ENCODE measurements around the gene WBP1. TPM values are rescaled to one million over a fixed set of nuclear protein-coding genes. Genes with fewer than 3 reads are reported as not detected.
A peak's percentile ranks its signal among the peaks of the same experiment; 100 is the strongest.

The WBP1 gene
- total RNA-seq (2022) (53.4 and 54.8 TPM in 2 replicates), Bru-seq, nascent RNA (percentile 78 among the genes with signal in this experiment), BruChase-seq, experiment 1, labeled RNA remaining after a 2-hour chase (percentile 71 among the genes with signal in this experiment), BruChase-seq, experiment 2, labeled RNA remaining after a 6-hour chase (percentile 85 among the genes with signal in this experiment)
- long read RNA-seq, transcript WBP1-201 (4 exons, 1,294 nt) = major isoform, 20 of 48 reads
- long read RNA-seq, transcript WBP1-208 (4 exons, 765 nt) = minor isoform, 16 of 48 reads
- long read RNA-seq, partial matches to known transcripts = 1 of 48 reads
- long read RNA-seq, other reads (novel, unspliced or antisense) = 10 of 48 reads

DNA sequence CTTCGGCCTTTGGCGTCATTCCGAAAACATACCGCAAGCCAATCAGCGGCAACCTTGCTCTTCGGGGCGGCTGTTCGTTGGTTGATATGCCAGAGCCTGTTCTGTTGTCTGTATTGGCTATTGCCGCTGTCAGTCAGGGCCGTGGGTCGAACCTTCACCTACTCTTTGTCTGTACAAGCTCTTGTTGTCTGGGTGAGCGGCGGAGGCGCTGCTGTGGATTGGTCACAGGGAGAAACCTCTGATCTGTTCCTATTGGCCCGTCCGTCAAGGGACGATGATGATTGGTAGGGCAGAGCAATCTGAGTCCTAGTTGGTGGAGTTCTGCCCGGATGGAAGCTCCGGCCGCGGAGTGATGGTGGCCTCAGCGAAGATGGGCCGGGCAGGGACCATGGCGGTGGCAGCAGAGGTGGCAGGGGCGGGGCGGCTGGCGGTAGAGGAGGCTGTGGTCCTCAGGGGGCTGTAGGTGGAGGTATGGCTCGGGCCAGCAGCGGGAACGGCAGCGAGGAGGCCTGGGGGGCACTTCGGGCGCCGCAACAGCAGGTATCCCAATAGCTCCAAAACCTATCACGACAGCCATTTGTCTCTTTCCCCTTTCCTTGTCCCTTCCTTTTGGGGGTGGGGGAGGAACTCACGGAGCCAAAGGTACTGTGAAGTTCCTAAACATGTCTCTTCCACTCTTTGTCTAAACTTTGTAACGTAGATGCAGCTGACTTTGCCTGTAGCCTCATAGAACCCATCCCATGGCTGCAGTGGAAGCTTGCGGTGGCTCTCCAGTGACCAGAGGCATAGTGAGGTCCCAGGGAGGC is at the start of gene WBP1:
WBP1 (plus strand) TSS at position 307 of the 806 bp plus-strand sequence; CDS start at position 472, 165 bp downstream.
- Histone ChIP-seq H3K36me3 (ENCODE audit: control insufficient read depth, insufficient read depth, low read length) (peaks cover 4% of the 10 kb centered on the region), H3K9me3 (no peaks in the 10 kb centered on the region), H3K4me3 (ENCODE audit: low read depth, low read length) (peak within 1 kb of the TSS; percentile 65), H3K27me3 (replicated peaks; ENCODE audit: control insufficient read depth, insufficient read depth, low read length) (no peaks in the 10 kb centered on the region), H3K4me1 (peaks cover 10% of the 10 kb centered on the region; the same call in 1 of the 2 replicates)
- CTCF ChIA-PET = interaction anchor here (0.5 to 1.6 kb wide), 9 partner anchors 8 to 67 kb away, joined by 3 to 8 read pairs (median 6); partner anchors contain the start of genes C2orf81, CCDC142, MRPL53 and TTC31
- peaks cover 42% of the 10 kb centered on the region for H3K4me1 Mint-ChIP-seq (ENCODE audit: low read depth, unreplicated experiment)
- POLR2A ChIA-PET = interaction anchor here (0.7 to 2.7 kb wide), 11 partner anchors 9 to 630 kb away, joined by 3 to 24 read pairs (median 5); partner anchors contain the start of genes AUP1, HTRA2, MRPL53 and STAMBP
- H3K9me3 Mint-ChIP-seq (ENCODE audit: unreplicated experiment) = no peaks in the 10 kb centered on the region
- intact Hi-C loops (cut with micrococcal nuclease; ENCODE audit: unreplicated experiment) = loop anchor here (1.0 to 2.0 kb wide), 5 partner anchors 8 to 48 kb away; partner anchors contain the start of genes MRPL53, PCGF1 and TTC31
- BruUV-seq (replicated peaks) = TSS peak; percentile 58
- H3K27ac Mint-ChIP-seq (ENCODE audit: unreplicated experiment) = peak within 1 kb of the TSS; percentile 74
- TF ChIP-seq, protein P1, sequence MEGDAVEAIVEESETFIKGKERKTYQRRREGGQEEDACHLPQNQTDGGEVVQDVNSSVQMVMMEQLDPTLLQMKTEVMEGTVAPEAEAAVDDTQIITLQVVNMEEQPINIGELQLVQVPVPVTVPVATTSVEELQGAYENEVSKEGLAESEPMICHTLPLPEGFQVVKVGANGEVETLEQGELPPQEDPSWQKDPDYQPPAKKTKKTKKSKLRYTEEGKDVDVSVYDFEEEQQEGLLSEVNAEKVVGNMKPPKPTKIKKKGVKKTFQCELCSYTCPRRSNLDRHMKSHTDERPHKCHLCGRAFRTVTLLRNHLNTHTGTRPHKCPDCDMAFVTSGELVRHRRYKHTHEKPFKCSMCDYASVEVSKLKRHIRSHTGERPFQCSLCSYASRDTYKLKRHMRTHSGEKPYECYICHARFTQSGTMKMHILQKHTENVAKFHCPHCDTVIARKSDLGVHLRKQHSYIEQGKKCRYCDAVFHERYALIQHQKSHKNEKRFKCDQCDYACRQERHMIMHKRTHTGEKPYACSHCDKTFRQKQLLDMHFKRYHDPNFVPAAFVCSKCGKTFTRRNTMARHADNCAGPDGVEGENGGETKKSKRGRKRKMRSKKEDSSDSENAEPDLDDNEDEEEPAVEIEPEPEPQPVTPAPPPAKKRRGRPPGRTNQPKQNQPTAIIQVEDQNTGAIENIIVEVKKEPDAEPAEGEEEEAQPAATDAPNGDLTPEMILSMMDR (IDR thresholded peaks at IDR 0.05; ENCODE audit: insufficient read depth in 1 of 2, low read depth in 1 of 2, low read length in 1 of 2, severe bottlenecking in 1 of 2, unreplicated experiment in 1 of 2) = no peak
- peak within 1 kb of the TSS; percentile 95 for H3K4me3 Mint-ChIP-seq (ENCODE audit: unreplicated experiment)
- H3K27me3 Mint-ChIP-seq (ENCODE audit: insufficient read depth, unreplicated experiment) = no peaks in the 10 kb centered on the region
- H3K36me3 Mint-ChIP-seq (ENCODE audit: insufficient read depth, unreplicated experiment) = peaks cover 69% of the 10 kb centered on the region
- peak; percentile 100 for DNase-seq

DNA sequence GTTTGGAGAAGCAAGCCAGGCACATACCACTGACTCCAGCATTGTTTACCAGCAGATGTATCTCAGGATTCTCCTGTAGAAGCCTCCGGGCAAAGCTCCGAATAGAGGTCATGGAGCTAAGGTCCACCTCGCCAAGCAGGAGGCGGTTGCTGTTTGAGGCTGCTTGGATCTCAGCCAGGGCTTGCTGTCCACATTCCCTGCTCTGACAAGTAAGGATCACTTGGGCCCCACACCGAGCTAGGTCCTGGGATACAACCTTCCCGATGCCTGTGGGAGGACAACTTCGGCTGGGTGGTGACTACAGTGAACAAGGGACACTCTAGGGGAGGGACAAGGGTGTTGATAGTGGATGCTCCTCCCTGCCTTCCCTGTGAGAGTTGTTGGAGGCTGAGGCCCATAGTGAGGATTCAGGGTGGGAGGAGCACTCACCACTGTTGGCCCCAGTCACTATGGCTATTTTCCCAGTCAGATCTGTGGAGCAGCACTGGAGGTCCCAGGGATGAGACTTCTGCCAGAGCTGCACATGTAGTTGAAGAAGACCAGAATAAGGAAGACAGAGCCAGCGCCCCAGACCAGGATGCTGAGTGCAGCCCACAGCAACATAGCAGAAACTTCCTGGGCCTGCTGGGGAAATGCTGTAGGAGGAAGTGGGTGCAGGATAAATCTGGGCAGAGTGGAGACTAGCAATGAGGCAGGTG is 45.1 kb upstream of the WBP1 start:
- Histone ChIP-seq H3K27me3 (replicated peaks; ENCODE audit: control insufficient read depth, insufficient read depth, low read length) (no peaks in the 10 kb centered on the region), H3K4me3 (ENCODE audit: low read depth, low read length) (no peak overlapping the region), H3K4me1 (no peaks in the 10 kb centered on the region), H3K36me3 (ENCODE audit: control insufficient read depth, insufficient read depth, low read length) (no peaks in the 10 kb centered on the region), H3K9me3 (no peaks in the 10 kb centered on the region)
- POLR2A ChIA-PET = no interaction called here
- TF ChIP-seq, protein P1 (IDR thresholded peaks at IDR 0.05; ENCODE audit: insufficient read depth in 1 of 2, low read depth in 1 of 2, low read length in 1 of 2, severe bottlenecking in 1 of 2, unreplicated experiment in 1 of 2) = no peak
- Mint-ChIP-seq H3K4me1 (ENCODE audit: low read depth, unreplicated experiment) (no peaks in the 10 kb centered on the region), H3K9me3 (ENCODE audit: unreplicated experiment) (no peaks in the 10 kb centered on the region), H3K27ac (ENCODE audit: unreplicated experiment) (no peak overlapping the region), H3K27me3 (ENCODE audit: insufficient read depth, unreplicated experiment) (peaks cover 15% of the 10 kb centered on the region), H3K36me3 (ENCODE audit: insufficient read depth, unreplicated experiment) (peaks cover 4% of the 10 kb centered on the region), H3K4me3 (ENCODE audit: unreplicated experiment) (no peak overlapping the region)
- BruUV-seq (replicated peaks) = no TSS peak
- CTCF ChIA-PET = interaction anchor here (0.9 kb wide), 1 partner anchor 11 kb away, joined by 3 read pairs; no protein-coding TSS in a partner anchor
- intact Hi-C loops (cut with micrococcal nuclease; ENCODE audit: unreplicated experiment) = no loop called here
- no peak for DNase-seq

DNA sequence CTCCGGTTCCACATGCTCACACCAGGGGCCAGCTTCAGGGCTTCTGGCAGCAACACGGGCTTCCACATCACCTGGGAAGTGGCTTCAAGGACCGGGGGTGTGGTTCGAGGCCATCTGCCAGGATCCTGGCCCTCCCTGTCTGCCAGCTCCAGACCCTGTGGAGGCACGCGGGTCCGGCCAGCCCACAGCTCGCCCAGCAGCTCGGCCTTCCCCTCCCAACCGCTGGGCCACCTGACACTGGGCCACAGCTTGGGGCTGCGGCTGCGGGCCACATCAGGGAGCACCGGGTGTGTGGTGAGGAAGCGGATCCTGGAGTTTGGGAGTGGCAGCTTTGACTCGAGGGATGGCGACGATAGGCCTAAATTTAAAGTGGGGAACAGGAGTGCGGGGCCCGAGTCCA is 43.8 kb upstream of the WBP1 start:
- Mint-ChIP-seq H3K9me3 (ENCODE audit: unreplicated experiment) (no peaks in the 10 kb centered on the region), H3K36me3 (ENCODE audit: insufficient read depth, unreplicated experiment) (no peaks in the 10 kb centered on the region), H3K4me3 (ENCODE audit: unreplicated experiment) (no peak overlapping the region), H3K27me3 (ENCODE audit: insufficient read depth, unreplicated experiment) (peaks cover 11% of the 10 kb centered on the region), H3K27ac (ENCODE audit: unreplicated experiment) (no peak overlapping the region), H3K4me1 (ENCODE audit: low read depth, unreplicated experiment) (no peaks in the 10 kb centered on the region)
- DNase-seq = no peak
- TF ChIP-seq, protein P1 (IDR thresholded peaks at IDR 0.05; ENCODE audit: insufficient read depth in 1 of 2, low read depth in 1 of 2, low read length in 1 of 2, severe bottlenecking in 1 of 2, unreplicated experiment in 1 of 2) = no peak
- POLR2A ChIA-PET = no interaction called here
- H3K4me1 ChIP-seq = no peaks in the 10 kb centered on the region
- H3K4me3 ChIP-seq (ENCODE audit: low read depth, low read length) = no peak overlapping the region
- intact Hi-C loops (cut with micrococcal nuclease; ENCODE audit: unreplicated experiment) = no loop called here
- CTCF ChIA-PET = no interaction called here
- no peaks in the 10 kb centered on the region for H3K27me3 ChIP-seq (replicated peaks; ENCODE audit: control insufficient read depth, insufficient read depth, low read length)
- no peaks in the 10 kb centered on the region for H3K9me3 ChIP-seq
- no peaks in the 10 kb centered on the region for H3K36me3 ChIP-seq (ENCODE audit: control insufficient read depth, insufficient read depth, low read length)
- BruUV-seq (replicated peaks) = no TSS peak

Measured in Caco-2 (cell line).